NCI-H2227 (cell line): Measurements from ENCODE around the gene PPP1R3E.
"Not testable (repeated sequence)": the region's sequence is repeated elsewhere in the genome, so short reads cannot be mapped to it uniquely, and the experiment has no call there.

Source experiments
- DNase-seq: peaks from one replicate; lab custom pipeline; 2025; ENCODE audit not compliant: unreplicated experiment; lab: John Stamatoyannopoulos, UW

Gene PPP1R3E

GRCh38 chr14:23302290-23303225 lies at the start of gene PPP1R3E:
Gene PPP1R3E, minus strand, starts transcription at chr14:23302859. Its CDS starts 283 bp downstream, at chr14:23302576.
- DNase-seq = peak; percentile 82

- peak; percentile 53 for DNase-seq
Observed at GRCh38 chr14:23351681-23352505, 49.2 kb upstream of the PPP1R3E start.

GRCh38 chr14:23349156-23349845 lies 46.6 kb upstream of the PPP1R3E start:
- no peak for DNase-seq

- no peak for DNase-seq
Observed at GRCh38 chr14:23348297-23348655, 45.6 kb upstream of the PPP1R3E start.

- no peak for DNase-seq
Observed at GRCh38 chr14:23347406-23348296, 45.0 kb upstream of the PPP1R3E start.

- DNase-seq = no peak
Observed at GRCh38 chr14:23346693-23347405, 44.2 kb upstream of the PPP1R3E start.

GRCh38 chr14:23345987-23346692 lies 43.5 kb upstream of the PPP1R3E start:
- DNase-seq = no peak

- no peak for DNase-seq
Observed at GRCh38 chr14:23344481-23344880, 41.8 kb upstream of the PPP1R3E start.

- no peak for DNase-seq
Observed at GRCh38 chr14:23339506-23340268, 37.0 kb upstream of the PPP1R3E start.

- no peak for DNase-seq
Observed at GRCh38 chr14:23335623-23336022, 33.0 kb upstream of the PPP1R3E start.

GRCh38 chr14:23327947-23328744 lies 25.5 kb upstream of the PPP1R3E start:
- DNase-seq = peak; percentile 71

- DNase-seq = no peak
Observed at GRCh38 chr14:23326491-23327332, 24.1 kb upstream of the PPP1R3E start.

GRCh38 chr14:23325746-23326145 lies 23.1 kb upstream of the PPP1R3E start:
- DNase-seq = not testable (repeated sequence)

- DNase-seq = no peak
Observed at GRCh38 chr14:23324993-23325392, 22.3 kb upstream of the PPP1R3E start.

GRCh38 chr14:23324455-23324846 lies 21.8 kb upstream of the PPP1R3E start:
- DNase-seq = no peak

- no peak for DNase-seq
Observed at GRCh38 chr14:23323838-23324454, 21.3 kb upstream of the PPP1R3E start.
